SW 1271 (cell line): ENCODE results near the gene AGAP1.

Experiments used
- DNase-seq, 2 experiments: peaks; one replicate each; lab custom pipeline; 2025; lab: John Stamatoyannopoulos, UW

AGAP1 gene

DNA sequence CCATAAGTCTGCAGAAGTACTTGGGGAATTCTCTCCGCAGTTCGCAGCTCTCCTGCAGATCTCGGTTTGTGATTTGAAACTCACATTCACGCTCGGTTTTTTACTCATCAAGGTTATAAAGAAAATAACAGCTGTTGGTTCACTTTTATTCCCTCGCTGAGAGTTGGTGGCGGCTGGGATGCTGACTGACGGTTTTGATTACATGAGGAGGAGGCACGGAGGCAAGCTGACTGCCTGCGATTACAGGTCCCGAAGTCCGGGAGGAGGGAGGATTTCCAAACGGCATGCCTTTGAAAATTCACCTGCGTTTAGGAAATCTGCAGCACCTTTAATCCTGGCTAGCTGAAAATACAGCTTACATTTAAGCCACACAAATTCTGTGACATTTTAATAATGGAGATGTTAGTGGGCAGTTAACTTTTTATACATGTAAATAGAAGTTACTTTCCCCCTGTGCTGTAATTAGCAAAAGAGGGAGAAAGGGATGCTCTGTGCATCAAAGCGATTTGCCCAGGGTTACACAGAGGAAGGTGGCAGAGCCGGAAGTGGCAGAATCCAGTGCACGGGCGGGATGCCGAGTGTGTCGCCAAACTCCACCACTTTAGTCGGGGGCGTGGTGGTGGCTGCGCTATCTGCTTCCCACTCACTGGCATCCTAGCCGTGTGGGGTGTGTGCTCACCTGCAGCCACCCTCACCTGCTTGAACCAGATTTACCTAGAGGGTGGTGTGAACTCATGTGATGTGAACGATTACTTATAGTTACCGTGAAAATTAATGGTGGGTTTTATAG, 14.7 kb downstream of the AGAP1 start:
- DNase-seq, result no peak

DNA sequence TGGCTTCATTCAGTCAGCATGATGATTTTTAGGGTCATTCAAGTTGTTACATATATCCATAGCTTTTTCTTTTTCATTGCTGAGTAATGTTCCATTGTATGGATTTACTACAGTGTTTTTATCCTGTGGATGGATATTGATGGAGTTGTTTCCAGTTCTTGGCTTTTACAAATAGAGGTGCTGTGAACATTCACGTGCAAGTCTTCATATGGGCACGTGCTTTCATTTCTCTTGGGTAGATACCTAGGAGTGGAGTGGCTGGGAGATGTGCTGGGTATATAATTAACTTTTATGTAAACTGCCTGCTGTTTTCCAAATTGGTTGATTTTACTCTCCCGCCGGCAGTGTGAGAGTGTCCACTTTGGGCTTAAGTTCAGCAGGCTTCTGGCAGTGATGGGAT, 16.5 kb downstream of the AGAP1 start:
- no peak for DNase-seq

GRCh38 chr2:235511187-235511661, 17.4 kb downstream of the AGAP1 start:
- no peak for DNase-seq

GRCh38 chr2:235511751-235512698, 18.2 kb downstream of the AGAP1 start:
- DNase-seq, result no peak

GRCh38 chr2:235512699-235513053, 18.8 kb downstream of the AGAP1 start:
- DNase-seq, result no peak

- DNase-seq, result no peak
These were observed 20.3 kb downstream of the AGAP1 start for GRCh38 chr2:235513984-235514626.

DNA sequence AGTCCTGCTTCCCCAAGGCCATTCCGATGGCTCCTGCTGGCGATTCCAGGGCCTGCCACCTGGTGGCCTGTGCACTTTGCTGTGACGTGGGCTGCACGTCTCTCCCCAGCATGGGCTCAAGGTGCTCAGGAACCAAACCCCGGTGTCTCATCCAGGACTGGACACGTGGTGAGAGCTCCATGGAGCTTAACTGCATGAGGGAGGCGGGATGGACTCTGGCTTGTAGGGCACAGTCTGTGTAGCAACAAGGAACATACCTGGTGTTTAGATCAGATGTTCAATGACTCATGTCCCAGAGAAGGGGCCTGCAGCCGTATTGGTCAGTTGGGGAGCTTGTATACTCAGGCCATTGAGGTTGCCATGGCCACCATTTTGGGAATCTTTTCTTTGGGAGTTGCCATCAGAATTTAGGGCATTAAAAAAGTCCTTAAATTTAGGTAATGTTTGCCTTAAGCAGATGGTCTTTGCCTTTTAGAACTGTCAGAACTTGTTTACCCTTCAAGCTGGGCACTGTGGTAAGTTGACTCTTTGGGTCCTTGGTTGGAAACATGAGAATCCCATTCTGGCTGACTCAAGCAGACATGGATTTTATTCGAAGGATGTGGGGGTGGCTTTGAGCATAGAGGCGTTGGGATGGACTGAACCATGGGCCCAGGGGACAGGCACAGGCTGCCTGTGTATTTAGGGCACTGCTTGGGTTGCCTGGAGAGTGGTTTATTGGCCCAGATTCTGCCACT, 21.0 kb downstream of the AGAP1 start:
- DNase-seq, result no peak

DNA sequence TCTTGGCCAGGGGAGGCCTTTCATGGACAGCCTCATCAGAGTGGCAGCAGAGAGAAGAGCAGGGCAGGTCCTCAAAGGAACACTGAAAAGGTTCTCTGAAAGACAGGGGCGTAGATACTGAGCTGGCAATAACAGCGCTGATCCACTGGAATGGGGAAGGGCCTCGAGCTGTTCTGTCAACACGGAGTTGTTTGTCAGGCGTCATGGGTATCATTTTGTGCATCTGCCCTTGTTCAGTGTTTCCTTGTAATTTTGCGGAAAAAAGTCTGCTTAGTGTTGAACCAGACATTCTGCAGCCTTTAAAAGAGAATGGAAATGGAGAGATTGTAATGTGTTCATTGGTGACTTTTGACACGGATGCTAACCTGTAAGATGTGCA, 21.5 kb downstream of the AGAP1 start:
- no peak for DNase-seq

GRCh38 chr2:235515821-235516220, 22.0 kb downstream of the AGAP1 start:
- no peak for DNase-seq

- no peak for DNase-seq
These were observed 22.4 kb downstream of the AGAP1 start for GRCh38 chr2:235516257-235516656.

GRCh38 chr2:235518322-235519090, 24.7 kb downstream of the AGAP1 start:
- no peak for DNase-seq

DNA sequence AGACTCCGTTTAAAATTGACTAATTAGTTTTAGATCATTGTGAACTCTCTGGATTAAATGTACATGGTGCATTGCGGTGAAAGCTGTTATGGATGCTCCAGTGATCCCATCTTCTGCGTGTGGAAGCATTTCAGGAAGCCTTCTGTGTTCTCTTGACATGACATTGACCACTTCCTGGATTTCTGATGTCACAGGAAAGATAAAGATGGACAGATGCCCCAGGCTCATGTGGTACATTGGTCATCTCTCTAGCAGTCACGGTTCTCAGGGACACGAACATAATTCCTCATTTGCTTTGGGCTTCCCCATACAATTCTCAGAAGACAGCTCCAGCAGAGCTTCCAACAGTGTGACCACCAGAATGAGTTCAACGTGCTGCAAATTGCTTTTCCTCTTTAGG, 26.9 kb downstream of the AGAP1 start:
- no peak for DNase-seq

DNA sequence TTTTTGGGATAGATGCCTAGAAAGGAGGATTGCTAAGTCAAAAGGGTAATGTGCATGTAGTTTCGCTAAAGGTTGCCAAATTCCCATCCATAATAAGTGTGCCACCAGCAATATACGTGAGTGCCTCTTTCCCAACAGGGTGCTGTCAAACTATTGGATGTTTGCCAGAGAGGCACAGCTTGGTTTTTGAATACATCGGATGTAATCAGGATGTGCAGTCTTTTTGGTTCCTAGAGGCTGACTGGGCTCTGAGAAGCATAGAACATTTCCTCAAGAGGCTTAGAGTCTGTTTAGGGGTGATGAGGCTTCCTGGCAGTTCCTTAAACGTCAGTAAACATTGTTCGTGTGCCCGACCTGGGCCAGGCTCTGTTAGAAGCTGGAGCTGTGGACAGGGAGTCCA, 28.0 kb downstream of the AGAP1 start:
- DNase-seq, result no peak

- DNase-seq, result no peak
These were observed 29.2 kb downstream of the AGAP1 start for GRCh38 chr2:235523021-235523420.

GRCh38 chr2:235523486-235524150, 29.8 kb downstream of the AGAP1 start:
- DNase-seq, result no peak

GRCh38 chr2:235526166-235526565, 32.3 kb downstream of the AGAP1 start:
- DNase-seq, result no peak

DNA sequence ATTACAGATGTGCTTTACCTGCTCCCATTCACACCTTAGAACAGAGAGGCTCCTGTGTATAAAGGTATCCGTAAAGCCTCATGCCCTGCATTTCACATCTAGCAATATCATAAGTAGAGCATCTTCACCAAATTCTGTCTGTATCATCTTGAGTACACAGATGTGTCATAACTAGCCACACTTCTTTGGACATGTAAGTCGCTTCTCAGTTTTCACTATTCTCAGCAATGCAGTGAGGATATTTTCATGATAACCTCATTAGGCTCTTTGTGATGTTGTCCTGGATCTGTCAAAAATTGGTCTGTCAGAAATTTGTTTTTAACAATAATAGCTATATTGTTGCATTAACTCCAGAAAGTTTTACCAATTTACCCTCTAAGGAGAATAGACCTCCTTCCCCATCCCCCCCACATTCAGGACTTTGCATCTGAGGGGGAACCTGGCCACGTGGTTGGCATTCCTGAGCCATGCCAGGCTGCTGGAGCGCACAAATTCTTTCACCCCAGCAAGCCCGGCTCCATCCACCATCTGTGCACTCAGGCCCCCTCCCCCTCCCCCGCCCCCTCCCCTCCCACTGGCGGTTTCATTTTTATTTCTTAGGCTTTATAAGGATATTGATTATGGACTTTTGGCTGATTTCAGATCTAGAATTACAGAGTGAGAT, 34.1 kb downstream of the AGAP1 start:
- DNase-seq, result no peak

GRCh38 chr2:235529621-235530020, 35.8 kb downstream of the AGAP1 start:
- no peak for DNase-seq

GRCh38 chr2:235530735-235531134, 36.9 kb downstream of the AGAP1 start:
- DNase-seq, result no peak

- no peak for DNase-seq
These were observed 38.5 kb downstream of the AGAP1 start for GRCh38 chr2:235532307-235532706.
